NCI-H1048 (cell line): ENCODE data around the gene RRAD.

ENCODE experiments used
- DNase-seq: peaks from one replicate; lab custom pipeline; 2025; lab: John Stamatoyannopoulos, UW

The RRAD gene

GRCh38 chr16:66934138-66934838 is 9.0 kb upstream of the RRAD start, which contains the start of gene CIAO2B:
TSS of gene CIAO2B (minus strand) at chr16:66934402. CDS start at chr16:66934364, 38 bp downstream.
- DNase-seq = peak; percentile 6

GRCh38 chr16:66933776-66934137 is 8.4 kb upstream of the RRAD start:
- no peak for DNase-seq

DNA sequence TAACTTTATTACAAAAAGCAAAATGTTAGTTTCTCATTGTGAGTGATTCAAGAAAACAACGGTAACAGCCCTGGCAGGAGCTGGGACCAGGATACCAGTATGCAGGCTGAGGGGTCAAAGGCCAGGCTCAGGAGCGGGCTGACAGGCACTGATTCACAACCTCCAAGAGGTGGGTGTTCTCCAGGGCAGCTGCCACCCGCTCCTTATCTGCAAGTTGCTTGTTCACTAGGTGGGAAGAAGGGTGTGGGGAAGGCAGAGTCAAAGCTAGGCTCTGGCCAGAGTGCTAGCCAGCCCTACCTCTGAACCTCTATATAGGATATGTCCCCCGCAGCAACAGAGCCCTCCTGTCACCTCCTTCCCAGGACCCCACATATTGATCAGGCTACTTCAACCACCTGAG is 6.7 kb upstream of the RRAD start:
- no peak for DNase-seq

DNA sequence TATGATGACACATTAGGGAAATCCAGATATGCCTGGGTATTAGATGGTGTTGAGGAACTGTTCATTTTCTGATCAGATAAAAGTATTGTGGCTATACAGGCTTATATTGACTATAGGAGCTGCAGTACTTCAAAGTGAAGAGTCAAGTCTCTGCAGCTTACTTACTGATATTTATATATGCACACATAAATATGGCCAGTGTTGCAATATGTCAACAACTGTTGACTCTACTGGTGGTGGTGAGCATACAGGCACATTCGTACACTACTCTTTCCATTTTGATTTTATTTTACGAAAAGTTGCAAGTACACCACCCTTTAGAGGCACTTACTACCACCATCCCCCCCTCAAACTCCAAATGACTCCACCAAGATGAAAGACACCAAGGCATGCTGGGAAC is 6.3 kb upstream of the RRAD start:
- no peak for DNase-seq

GRCh38 chr16:66930189-66930588 is 4.9 kb upstream of the RRAD start:
- no peak for DNase-seq

DNA sequence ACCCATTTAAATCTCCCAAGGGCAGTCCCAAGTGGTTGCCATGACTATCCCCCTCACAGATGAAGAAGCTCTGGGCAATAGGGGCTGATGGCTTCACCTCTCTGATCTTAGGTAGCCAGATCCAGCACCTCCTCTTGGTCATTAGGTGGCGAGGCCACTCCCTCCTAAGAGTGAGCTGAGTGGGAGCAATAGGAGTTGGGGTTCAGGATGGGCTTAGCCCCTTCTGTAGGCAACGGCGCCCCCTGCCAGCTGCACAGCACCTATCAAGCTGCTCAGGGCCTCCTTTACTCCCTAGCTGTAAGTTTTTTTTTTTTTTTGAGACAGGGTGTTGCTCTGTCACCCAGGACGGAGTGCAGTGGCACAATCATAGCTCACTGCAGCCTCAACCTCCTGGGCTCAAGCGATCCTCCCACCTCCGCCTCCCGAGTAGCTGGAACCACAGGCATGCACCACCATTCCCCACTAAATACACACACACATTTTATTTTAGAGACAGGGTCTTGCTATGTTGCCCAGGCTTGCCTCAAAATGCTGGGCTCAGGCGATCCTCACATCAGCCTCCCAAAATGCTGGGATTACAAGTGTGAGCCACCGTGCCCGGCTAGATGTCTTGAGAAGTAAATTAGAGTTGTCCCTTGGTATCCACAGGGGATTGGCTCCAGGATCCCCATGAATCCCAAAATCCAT is 3.5 kb upstream of the RRAD start:
- no peak for DNase-seq

GRCh38 chr16:66927918-66928649 is 2.7 kb upstream of the RRAD start:
- DNase-seq = no peak

DNA sequence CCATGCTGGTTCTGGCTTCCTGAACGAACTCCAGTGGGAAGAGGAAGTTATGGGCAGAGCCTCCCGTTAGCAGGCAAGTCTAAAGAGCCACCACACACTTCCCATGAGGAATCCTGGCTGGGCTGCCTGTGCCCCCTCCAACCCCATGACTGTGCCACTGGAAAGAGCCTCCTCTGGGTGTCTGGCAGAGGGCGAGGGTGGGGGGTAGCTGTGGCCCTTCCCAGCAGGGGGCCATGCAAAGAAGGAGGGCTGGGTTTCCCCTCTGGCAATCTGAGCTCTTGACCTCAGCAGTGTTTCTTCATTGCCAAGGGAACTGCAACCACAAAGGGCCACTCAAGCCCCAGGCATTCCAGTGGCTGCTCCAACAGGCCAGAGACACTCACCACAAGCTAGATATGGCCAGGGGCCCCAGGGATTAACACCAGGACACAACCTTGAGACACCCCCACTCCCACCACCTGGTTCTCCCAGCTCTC is 1.7 kb upstream of the RRAD start:
- no peak for DNase-seq

GRCh38 chr16:66926171-66926947 is 1.0 kb upstream of the RRAD start:
- DNase-seq = no peak

- DNase-seq = no peak
Measured at GRCh38 chr16:66924527-66925321, 611 bp downstream of the RRAD start.

DNA sequence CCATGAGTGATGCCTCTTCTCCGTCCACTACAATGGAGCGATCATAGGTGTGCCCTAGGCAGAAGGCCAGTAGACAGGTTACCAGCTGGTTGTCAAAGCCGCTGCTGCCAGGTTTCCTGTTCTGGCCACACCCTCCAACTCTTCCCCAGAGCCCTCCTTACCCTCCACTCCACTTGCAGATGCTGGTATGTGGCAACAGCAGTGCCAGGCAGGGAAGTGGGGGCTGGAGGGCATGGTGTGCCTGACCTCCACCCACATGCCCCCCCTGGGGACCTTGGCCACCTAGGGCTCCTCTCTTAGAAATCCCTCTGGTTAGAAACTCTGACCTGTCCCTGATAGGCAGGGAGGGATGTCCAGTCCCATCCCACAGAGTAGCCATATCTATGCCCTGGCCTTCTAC is 1.5 kb downstream of the RRAD start:
- no peak for DNase-seq

DNA sequence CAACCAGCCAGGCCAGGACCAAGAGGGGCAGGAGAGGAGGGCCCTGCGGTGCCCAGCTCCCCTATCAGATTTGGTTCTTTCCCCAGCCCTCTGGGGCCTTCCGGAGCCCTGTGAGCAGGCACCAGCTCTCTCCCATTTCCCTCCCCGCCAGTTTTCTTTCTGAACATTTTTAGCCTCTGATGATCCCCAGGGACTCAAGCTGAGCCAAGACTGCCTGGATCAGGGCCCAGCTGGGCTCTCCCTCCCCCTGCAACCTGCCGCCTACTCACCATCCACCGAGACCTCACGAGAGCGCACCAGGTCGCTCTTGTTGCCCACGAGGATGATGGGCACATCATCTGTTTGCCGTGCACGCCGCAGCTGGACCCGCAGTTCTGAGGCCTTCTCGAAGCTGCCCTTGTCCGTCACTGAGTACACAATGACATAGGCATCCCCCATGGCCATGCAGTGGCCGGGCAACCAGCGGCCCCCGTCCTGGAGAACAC is 2.0 kb downstream of the RRAD start:
- no peak for DNase-seq

GRCh38 chr16:66921729-66922450 is 3.4 kb downstream of the RRAD start:
- DNase-seq = no peak

GRCh38 chr16:66920924-66921680 is 4.2 kb downstream of the RRAD start:
- no peak for DNase-seq

DNA sequence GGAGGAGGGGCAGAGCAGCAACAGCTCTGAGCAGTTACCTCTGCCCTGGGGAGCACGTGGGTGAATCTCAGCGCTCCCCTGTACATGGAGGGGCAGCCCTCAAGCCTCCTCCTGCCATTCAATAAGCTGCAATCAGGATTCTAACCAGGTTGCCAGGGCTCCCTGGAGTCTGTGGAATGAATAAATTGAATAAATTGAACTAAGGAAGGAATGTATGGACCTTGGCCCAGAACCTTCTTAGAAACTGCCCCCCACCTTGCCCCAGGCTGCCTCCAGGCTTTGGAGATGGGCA is 5.1 kb downstream of the RRAD start:
- no peak for DNase-seq

- DNase-seq = no peak
Measured at GRCh38 chr16:66919569-66920298, 5.6 kb downstream of the RRAD start.

GRCh38 chr16:66918803-66919568 is 6.3 kb downstream of the RRAD start, which contains the start of gene CDH16:
TSS of gene CDH16 (minus strand) at chr16:66918885. CDS start at chr16:66918065, 820 bp downstream.
- DNase-seq = no peak

- DNase-seq = no peak
Measured at GRCh38 chr16:66918355-66918754, 7.0 kb downstream of the RRAD start.
